Fibroblast of skin of right quadriceps (primary cell): ENCODE data around the gene CARMIL3.

Source experiments
- DNase-seq: peaks from one replicate; pipeline ENCODE4 v3.0.0-alpha.2; 2013

The CARMIL3 gene

DNA sequence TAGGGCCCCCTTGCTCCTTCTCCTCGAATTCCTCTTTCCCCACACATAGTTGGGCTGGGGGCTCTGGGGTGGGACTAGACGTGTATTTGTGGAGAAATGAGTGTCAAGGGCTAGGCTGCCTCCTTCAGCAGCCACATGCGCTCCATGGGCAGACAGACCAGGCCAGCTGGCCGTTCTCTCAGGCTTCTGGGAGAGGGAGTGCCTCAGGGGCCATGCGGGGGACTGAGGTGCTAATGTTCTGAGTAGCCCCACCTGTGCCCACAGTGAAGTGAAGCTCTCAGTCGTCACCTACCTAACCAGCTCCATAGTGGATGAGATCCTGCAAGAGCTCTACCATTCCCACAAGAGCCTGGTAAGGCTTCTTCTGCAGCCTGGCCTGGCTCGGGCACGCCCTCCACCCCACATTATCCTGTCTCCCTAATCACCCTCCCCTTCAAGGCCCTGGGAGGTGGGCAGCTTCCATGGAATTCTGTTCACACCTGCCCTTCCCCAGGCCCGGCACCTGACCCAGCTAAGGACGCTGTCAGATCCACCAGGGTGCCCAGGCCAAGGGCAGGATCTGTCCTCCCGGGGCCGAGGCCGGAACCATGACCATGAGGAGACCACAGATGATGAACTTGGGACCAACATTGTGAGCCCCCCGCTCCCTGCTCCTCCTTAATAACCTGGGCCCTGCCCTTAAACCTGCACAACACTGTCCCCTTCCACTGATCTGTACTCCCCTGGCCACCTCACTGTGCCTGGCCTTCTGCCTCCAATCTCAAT, 10.6 kb downstream of the CARMIL3 start:
- DNase-seq = no peak

GRCh38 chr14:24063263-24063836, 11.5 kb downstream of the CARMIL3 start:
- no peak for DNase-seq

GRCh38 chr14:24064091-24064795, 12.4 kb downstream of the CARMIL3 start:
- DNase-seq = no peak

- DNase-seq = no peak
Measured at GRCh38 chr14:24064856-24065255, 13.0 kb downstream of the CARMIL3 start.

DNA sequence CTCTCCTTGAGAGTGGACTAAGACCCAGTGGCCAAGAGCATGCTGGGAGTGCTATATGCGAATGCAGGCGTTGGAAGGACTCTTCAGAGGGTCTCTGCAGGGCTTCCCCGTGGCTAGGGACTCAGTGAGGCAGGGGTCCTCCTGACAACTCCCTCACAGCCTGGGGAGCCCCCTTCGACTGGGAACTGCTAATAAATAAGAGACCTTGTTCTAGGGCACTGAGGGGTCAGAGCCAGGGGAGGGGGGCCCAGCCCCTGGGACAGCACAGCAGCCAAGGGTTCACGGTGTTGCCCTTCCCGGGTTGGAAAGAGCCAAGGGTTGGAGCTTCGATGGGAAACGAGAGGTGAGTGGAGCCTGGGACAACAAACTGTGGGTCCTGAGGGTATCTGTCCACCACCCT, 13.6 kb downstream of the CARMIL3 start:
- no peak for DNase-seq

DNA sequence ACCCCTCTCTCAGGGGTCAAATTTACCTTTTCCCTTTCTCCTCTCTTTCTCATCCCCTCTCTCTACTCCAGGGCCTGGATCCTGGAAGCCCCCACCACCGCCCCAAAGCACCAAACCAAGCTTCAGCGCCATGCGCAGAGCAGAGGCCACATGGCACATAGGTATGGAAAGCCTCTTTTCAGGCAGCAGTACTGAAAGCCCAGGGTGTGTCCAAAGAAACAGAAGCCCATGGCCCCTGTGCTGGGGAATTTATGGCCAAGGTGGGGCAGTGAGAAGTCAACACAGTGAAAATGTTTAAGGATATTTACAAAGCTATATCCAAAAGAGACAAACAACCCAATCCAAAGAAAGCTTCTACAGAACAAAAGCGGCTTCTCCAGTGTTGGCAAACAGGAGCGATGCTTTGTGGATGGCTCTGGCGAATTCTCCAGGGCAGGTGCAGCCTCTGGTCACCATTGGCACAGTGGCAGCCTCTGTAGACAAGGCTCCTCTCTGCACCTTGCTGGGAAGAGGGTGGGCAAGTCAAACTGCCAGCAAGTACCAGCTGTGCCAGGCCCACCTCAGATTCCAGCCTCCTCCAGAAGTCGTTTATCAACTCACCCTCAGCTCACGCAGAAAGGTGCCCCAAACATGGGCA, 14.8 kb downstream of the CARMIL3 start:
- no peak for DNase-seq

- DNase-seq = no peak
Measured at GRCh38 chr14:24067133-24068082, 15.6 kb downstream of the CARMIL3 start.

DNA sequence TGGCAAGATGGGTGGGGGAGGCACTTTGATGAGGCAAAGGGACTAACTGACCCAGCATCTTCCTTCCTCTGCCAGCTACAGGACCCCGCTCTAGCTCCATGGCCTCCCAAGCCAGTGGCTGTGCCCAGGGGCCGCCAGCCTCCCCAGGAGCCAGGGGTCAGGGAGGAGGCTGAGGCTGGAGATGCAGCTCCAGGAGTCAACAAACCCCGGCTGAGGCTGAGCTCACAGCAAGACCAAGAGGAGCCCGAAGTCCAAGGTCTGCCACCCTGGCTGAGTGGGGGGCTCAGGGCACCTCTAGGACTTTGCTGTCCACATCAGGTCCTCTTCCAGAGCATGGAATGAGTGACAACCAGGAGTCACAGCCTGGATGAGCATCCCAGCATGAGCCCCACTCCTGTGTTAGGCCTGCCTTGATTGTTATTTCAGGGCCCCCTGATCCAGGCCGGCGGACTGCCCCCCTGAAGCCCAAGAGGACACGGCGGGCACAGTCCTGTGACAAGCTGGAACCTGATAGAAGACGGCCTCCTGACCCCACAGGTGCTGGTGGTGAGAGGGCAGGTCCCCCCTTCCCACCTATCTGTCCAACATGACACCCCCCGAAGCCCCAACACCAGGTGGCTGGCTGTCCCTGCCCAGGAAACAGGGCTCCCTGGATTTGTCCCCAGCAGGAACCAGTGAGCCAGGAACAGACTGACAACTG, 17.1 kb downstream of the CARMIL3 start:
- no peak for DNase-seq

DNA sequence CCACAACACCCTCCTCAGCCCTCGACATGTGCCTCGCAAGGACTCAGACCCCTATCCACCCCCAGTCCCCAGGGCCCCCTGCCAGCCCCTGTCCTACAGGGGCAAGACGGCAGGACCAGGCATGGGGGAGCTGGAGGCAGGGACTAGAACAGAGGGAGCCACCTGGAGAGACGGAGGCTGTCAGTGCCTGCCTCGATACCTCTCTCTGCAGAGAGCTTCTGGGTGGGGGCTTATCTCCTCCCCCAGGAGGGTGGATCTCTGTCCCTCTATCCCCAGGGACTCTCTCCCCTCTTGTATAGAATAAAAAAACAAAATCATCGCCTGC, 17.6 kb downstream of the CARMIL3 start:
- no peak for DNase-seq

GRCh38 chr14:24070285-24071143, 18.7 kb downstream of the CARMIL3 start:
- DNase-seq = no peak

- DNase-seq = no peak
Measured at GRCh38 chr14:24071144-24071697, 19.4 kb downstream of the CARMIL3 start, which contains the start of gene CPNE6. CPNE6 (plus strand) TSS chr14:24071562; CDS start chr14:24072937, 1,375 bp downstream.

GRCh38 chr14:24071836-24072430, 20.1 kb downstream of the CARMIL3 start:
- no peak for DNase-seq

DNA sequence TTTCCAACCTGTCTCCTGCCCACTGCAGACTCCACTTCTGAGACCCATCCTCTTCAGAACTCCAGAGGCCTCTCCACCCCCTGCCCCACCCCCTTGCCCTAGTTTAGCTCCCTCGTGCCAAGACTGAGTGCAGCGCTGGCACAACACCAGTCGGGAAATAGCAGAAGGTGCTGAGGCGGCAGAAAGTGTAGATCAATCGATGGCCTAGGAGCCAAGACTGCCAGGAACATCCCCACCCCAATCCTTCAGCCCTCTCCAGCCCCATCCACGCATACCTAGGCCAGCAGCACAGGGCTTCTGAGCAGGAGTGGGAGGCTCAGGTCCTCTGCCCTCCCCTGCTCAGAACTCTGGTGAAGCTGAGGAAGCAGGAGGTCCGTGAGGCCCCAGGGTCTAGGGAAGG, 20.6 kb downstream of the CARMIL3 start:
- no peak for DNase-seq

GRCh38 chr14:24072881-24073877, 21.4 kb downstream of the CARMIL3 start:
- no peak for DNase-seq

DNA sequence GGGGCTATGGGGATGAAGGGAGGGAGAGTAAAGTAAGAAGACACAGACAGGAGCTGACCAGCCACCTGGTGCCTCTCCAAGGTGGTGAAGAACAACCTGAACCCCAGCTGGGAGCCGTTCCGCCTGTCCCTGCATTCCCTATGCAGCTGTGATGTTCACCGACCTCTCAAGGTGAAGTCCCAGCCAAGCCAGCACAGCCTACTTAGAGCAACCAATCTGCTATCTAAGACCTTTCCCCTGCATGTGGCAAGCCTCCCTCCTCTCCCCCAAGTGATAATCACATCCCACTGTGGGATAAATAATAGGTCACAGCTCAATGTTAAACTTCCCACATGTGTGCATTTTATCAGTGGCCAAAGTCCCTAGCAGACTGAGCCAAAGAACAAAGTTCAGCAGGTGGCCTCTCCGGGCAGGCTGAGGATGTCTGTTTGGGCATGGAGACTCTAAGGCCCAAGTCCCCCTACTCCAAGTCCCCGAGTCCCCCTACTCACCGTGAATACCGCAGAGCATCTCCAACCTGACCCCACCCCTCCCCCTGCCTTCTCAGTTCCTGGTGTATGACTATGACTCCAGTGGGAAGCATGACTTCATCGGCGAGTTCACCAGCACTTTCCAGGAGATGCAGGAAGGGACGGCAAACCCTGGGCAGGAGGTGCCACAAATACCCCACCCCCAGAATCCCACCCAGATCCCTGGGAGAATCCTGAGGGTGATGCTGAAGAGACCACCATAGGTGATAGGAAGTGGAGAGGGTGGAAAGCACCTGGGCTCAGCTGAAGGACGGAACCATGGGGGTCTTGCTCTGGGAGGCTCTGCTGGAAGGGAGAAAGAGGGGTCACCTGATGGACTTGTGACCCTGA, 23.0 kb downstream of the CARMIL3 start:
- DNase-seq = no peak

- no peak for DNase-seq
Measured at GRCh38 chr14:24075485-24076301, 23.9 kb downstream of the CARMIL3 start.

- no peak for DNase-seq
Measured at GRCh38 chr14:24076302-24076601, 24.4 kb downstream of the CARMIL3 start.
